LNCAP (cell line): ENCODE measurements around the gene SLC18A2.

Experiments used
- CTCF ChIP-seq: fragments of 450-650 bp; IDR thresholded peaks from 2 replicates; pipeline ENCODE4 v1.5.1; 2017; ENCODE audit warnings: mild to moderate bottlenecking

The SLC18A2 gene

GRCh38 chr10:117277675-117278074 is 36.8 kb downstream of the SLC18A2 start:
- no peak for TF ChIP-seq CTCF

GRCh38 chr10:117284716-117285494 is 44.0 kb downstream of the SLC18A2 start:
- no peak for TF ChIP-seq CTCF

DNA sequence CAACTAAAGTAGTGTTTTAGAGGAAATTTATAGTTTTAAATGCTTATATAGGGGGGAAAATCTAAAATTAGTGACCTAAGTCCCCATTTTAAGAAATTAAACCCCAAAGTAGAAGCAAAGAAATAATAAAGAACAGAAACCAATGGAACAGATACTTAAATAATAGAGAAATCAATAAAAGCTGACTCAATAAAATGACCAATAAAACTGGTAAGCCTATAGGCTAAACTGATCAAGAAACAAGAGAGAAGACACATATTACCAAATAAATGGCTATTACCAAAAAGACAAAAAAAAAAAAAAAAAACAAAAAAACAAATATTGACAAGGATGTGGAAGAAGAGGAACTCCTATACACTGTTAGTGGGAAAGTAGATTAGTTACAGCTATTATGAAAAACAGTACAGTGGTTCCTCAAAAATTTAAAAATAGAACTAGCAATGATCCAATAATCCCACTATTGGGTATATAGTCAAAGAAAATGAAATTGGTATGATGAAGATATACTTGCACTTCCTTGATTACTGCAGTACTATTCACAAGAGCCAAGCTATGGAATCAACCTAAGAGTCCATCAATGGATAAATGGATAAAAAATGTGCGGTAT is 53.2 kb downstream of the SLC18A2 start:
- TF ChIP-seq CTCF, result no peak

GRCh38 chr10:117294735-117295134 is 53.8 kb downstream of the SLC18A2 start:
- TF ChIP-seq CTCF, result no peak

DNA sequence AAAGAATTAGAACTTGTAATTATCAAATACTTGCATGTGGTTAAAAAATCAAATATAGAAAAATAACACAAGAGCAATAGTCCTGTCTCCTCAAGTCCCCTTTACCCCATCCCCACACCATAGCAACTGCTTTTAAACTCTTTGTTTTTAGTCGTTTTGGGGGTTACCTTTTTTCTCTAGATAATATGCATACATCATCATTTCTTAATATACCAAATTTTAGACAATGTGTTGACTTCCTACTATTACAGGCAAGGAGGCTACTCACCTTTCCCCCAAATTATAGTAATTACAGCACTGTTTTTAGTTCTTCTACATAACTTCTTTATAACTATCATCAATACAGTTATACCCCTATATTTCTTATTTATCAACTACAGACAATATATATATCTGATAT is 57.3 kb downstream of the SLC18A2 start:
- no peak for TF ChIP-seq CTCF

GRCh38 chr10:117299435-117299834 is 58.5 kb downstream of the SLC18A2 start:
- no peak for TF ChIP-seq CTCF

DNA sequence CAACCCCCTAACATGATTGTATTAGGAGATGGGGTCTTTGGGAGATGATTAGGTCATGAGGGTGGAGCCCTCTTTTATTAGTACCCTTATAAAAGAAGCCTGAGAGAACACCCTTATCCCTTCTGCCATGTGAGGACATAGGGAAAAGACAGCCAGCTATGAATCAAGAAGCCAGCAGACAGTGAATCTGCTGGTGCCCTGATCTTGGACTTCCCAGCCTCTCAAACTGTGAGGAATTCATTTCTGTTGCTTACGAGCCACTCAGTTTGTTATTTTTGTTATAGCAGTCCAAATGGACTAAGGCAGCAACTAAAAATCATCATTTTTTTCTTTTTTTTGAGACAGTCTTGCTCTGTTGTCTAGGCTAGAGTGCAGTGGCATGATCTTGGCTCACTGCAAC is 59.8 kb downstream of the SLC18A2 start:
- no peak for TF ChIP-seq CTCF
